GM12873 (cell line): ENCODE data around the gene FLNC.

Experiments used
- TF ChIP-seq, protein P1 (sequence below): IDR thresholded peaks from 2 replicates; pipeline ENCODE4 v1.5.1; 2012; ENCODE audit warnings: low read depth, mild to moderate bottlenecking, moderate library complexity, low read length, control low read depth; ENCODE audit not compliant: insufficient read depth; ENCODE audit errors: missing control alignments

Gene FLNC

DNA sequence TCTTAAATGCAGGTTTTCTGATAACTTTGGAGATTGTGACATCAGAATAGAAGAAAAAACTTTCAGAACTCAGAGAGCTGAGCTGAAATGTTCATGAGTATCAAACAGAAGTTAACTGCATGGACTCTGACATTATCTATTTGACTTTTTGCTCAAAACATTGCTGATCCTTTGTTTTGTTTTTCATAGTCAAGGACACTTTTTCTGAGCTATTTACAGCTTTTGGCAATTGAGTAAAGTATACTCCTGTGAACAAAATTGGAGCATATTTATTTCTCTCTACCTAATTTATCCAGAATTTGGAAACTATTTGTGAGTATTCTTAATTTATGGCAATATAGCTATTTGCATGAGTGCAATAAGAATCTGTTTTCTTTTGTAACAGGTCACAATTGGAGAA lies 69.2 kb downstream of the FLNC start:
- TF ChIP-seq, protein P1, sequence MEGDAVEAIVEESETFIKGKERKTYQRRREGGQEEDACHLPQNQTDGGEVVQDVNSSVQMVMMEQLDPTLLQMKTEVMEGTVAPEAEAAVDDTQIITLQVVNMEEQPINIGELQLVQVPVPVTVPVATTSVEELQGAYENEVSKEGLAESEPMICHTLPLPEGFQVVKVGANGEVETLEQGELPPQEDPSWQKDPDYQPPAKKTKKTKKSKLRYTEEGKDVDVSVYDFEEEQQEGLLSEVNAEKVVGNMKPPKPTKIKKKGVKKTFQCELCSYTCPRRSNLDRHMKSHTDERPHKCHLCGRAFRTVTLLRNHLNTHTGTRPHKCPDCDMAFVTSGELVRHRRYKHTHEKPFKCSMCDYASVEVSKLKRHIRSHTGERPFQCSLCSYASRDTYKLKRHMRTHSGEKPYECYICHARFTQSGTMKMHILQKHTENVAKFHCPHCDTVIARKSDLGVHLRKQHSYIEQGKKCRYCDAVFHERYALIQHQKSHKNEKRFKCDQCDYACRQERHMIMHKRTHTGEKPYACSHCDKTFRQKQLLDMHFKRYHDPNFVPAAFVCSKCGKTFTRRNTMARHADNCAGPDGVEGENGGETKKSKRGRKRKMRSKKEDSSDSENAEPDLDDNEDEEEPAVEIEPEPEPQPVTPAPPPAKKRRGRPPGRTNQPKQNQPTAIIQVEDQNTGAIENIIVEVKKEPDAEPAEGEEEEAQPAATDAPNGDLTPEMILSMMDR = no peak

- TF ChIP-seq, protein P1 = no peak
Measured at GRCh38 chr7:128900237-128900636, 70.0 kb downstream of the FLNC start.

- TF ChIP-seq, protein P1 = no peak
Measured at GRCh38 chr7:128902761-128903585, 72.8 kb downstream of the FLNC start.

- TF ChIP-seq, protein P1 = no peak
Measured at GRCh38 chr7:128903621-128904361, 73.6 kb downstream of the FLNC start.

- TF ChIP-seq, protein P1 = peak; percentile 72
Measured at GRCh38 chr7:128904381-128905197, 74.4 kb downstream of the FLNC start.

DNA sequence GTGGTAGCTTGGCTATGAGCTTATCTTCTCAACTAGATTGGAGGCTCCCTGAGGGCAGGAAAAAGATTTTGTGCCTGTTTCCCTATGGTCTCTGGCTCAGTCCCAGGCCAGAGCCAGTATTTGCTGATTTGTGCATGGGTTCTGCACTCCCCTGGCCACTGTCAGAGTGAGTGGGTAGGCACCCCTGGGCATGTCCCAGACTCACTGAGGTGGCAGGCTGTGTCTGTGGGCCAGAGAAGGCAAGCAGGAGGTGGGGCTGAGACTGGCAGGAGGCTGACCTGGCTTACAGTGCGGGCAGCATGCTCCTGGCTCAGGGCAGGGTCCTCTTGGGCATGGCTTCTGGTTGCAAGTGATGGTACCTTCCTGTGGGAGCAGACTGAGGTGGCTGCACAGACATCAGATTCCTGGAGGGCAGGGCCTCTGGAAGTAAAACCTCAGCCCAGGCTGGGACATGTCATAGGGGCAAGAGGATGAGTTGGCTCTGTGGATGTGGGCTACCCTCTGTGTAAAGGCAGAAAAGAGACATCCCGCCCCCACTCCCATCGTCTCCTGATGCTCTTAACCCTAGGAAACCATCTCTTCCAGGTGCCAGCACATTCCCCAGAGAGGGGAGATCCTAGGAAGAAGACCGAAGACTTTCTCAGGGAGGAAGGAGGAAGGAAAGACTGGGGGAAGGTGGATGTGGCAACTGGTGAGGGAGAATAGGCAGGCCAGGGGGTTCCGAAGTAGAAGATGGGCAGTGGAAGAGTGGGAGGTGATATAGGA lies 76.0 kb downstream of the FLNC start:
- TF ChIP-seq, protein P1 = no peak
